GM12878 (cell line): ENCODE data around the gene ARHGAP15. TPM values are rescaled to one million over a fixed set of nuclear protein-coding genes. Genes with fewer than 3 reads are reported as not detected.

ENCODE experiments used
- ATF7 ChIP-seq: fragments of 450-650 bp; IDR thresholded peaks from 2 replicates; pipeline ENCODE4 v1.6.1; 2016; ENCODE audit warnings: low read depth, mild to moderate bottlenecking
- BCL11A ChIP-seq: IDR thresholded peaks from 2 replicates; pipeline ENCODE4 v1.6.1; 2011; ENCODE audit warnings: low read depth, low read length
- CEBPB ChIP-seq, 2 experiments: fragments of 150-350 bp in 1 of 2; IDR thresholded peaks; 2 replicates each; pipeline ENCODE4 v1.6.1; 2012 to 2014; ENCODE audit warnings: low read depth in 2 of 2, low read length in 2 of 2, borderline replicate concordance in 1 of 2, inconsistent platforms in 1 of 2
- ETV6 ChIP-seq, 2 experiments: fragments of 450-650 bp in 1 of 2; IDR thresholded peaks in 1 of 2; conservative IDR thresholded peaks in 1 of 2; 2 replicates each; pipeline ENCODE4 v1.6.1; 2014; ENCODE audit warnings: antibody characterized with exemption in 1 of 2, borderline replicate concordance in 1 of 2, low read depth in 1 of 2, mild to moderate bottlenecking in 1 of 2, moderate library complexity in 1 of 2
- FOS ChIP-seq: IDR thresholded peaks from 3 replicates; pipeline ENCODE4 v1.6.1; 2011; ENCODE audit warnings: borderline replicate concordance; ENCODE audit not compliant: insufficient read length; ENCODE audit errors: extremely low read depth
- NFIC ChIP-seq: IDR thresholded peaks from 2 replicates; pipeline ENCODE4 v1.6.1; 2012; ENCODE audit warnings: low read depth, mild to moderate bottlenecking, inconsistent platforms, low read length, moderate library complexity
- NFXL1 ChIP-seq: fragments of 450-650 bp; IDR thresholded peaks from 2 replicates; pipeline ENCODE4 v1.6.1; 2017; ENCODE audit warnings: antibody characterized with exemption, mild to moderate bottlenecking, borderline replicate concordance
- NR2F1 ChIP-seq: fragments of 450-650 bp; conservative IDR thresholded peaks from 2 replicates; pipeline ENCODE4 v1.6.1; 2017; ENCODE audit warnings: mild to moderate bottlenecking
- PRDM15 ChIP-seq: fragments of 450-650 bp; formaldehyde crosslinking; IDR thresholded peaks from 2 replicates; pipeline ENCODE4 v1.4.0; 2020; ENCODE audit warnings: mild to moderate bottlenecking, moderate library complexity
- SIN3A ChIP-seq: IDR thresholded peaks from 2 replicates; pipeline ENCODE4 v1.6.1; 2012; ENCODE audit warnings: low read depth, low read length, improper control_type of control experiment
- SREBF2 ChIP-seq: IDR thresholded peaks from 2 replicates; pipeline ENCODE4 v1.6.1; 2012; ENCODE audit warnings: mild to moderate bottlenecking, low read length
- TCF12 ChIP-seq: IDR thresholded peaks from 2 replicates; pipeline ENCODE4 v1.6.1; 2011; ENCODE audit warnings: low read depth, mild to moderate bottlenecking, low read length
- TCF7 ChIP-seq: IDR thresholded peaks from 2 replicates; pipeline ENCODE4 v1.6.1; 2014; ENCODE audit warnings: antibody characterized with exemption, borderline replicate concordance
- polyA plus RNA-seq, 11 experiments: library from polyadenylated mRNA; depleted of rRNA in 4 of 11; unstranded in 6 of 11; stranded (reverse) in 5 of 11; fragments of >200 nt; fragmentation: Nextera tagmentation in 4 of 11; fragmentation: Illumina TruSeq in 1 of 11; extraction: Ambion mirVana in 4 of 11; extraction: Trizol in 1 of 11; gene quantifications; 1 replicate in 1 of 11; 2 replicates in 10 of 11; pipeline versions ENCODE4 v1.2.1 to v1.2.3, GENCODE V29; 2011 to 2016; ENCODE audit warnings: inconsistent platforms in 2 of 11, missing spikeins in 2 of 11, low read depth in 1 of 11
- total RNA-seq, 4 experiments: library from RNA; depleted of rRNA in 3 of 4; stranded (reverse); fragments of >200 nt in 3 of 4; fragmentation: Illumina TruSeq in 1 of 4; extraction: Trizol in 1 of 4; gene quantifications; 2 replicates each; pipeline versions ENCODE4 v1.2.1 to v1.2.3, GENCODE V29; 2013 to 2021
- TF ChIP-seq, protein P1 (sequence below): fragments of 450-650 bp; IDR thresholded peaks from 2 replicates; pipeline ENCODE4 v1.6.1; 2016; ENCODE audit warnings: mild to moderate bottlenecking
- TF ChIP-seq, protein P2 (sequence below): IDR thresholded peaks from 2 replicates; pipeline ENCODE4 v1.6.1; 2012; ENCODE audit warnings: low read length, inconsistent platforms
- TF ChIP-seq, protein P3 (sequence below): fragments of 450-650 bp; IDR thresholded peaks from 2 replicates; pipeline ENCODE4 v1.6.1; 2018; ENCODE audit warnings: mild to moderate bottlenecking, low read depth, moderate library complexity; ENCODE audit not compliant: partially characterized antibody
- TF ChIP-seq, protein P4 (sequence below): fragments of 450-650 bp; IDR thresholded peaks from 2 replicates; pipeline ENCODE4 v1.6.1; 2017; ENCODE audit warnings: low read depth, mild to moderate bottlenecking, moderate library complexity

Gene ARHGAP15
- total and polyA plus RNA-seq, 10 of the 15 experiments (the other 5 are each of a cell fraction or from before 2014, with no cell fraction given): 38.0 to 92.6 (median 66.7) TPM

DNA sequence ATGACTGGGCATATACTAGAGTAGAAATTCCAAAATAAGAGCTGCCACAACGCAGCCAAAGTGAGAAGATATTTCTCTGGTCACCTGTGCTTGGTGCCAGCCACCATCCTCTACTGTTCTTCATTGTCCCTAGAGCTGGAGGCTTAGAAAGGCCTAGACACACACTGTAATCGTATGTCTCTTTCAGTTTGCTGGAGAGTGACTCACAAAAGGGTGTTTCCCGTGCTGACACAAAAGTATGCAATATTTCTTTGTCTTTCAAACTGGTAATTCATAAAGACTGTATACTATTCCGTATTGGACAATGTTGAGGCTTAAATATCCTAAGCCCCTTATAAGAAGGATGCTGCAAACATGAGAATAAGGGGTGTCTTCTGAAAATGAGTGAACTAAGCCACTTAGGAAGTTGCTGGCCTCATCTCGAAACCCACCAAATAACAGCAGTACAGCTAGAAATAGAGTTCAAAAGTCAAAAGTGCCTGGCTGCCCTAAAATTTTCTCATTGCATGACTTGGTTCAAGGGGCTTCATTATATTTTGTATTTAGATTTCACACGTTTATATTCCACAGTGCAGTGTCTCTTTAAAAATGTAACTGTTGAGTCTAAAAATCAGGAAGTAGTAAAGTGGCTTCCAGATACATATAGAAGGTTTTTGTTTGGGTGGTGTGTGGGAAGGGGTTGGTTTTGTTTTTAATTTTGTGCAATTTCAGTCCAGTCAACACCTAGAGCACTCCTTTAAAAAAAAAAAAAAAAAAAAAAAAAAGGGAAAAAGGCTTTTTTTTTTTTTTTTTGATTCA is 601.1 kb downstream of the ARHGAP15 start (continued):
- TF ChIP-seq CEBPB (IDR thresholded peaks at IDR 0.05; ENCODE audit: borderline replicate concordance in 1 of 2, low read depth in 2 of 2, low read length in 2 of 2) (0 out of 4 replicates have a peak, but pooled peaks of 1 of the 2 experiments have one; percentile 19), ETV6 (conservative IDR thresholded peaks at IDR 0.05 in 1 of 2, IDR thresholded peaks at IDR 0.05 in 1 of 2; ENCODE audit: borderline replicate concordance in 1 of 2, low read depth in 1 of 2) (peak in 1 of 2 experiments; percentile 51; a peak in 1 of 4 replicates), NFIC (peak; percentile 80), SREBF2 (no peak), BCL11A (no peak), PRDM15 (CRISPR knock-in tag) (no peak), NR2F1 (peak; percentile 32; the same call in 1 of the 2 replicates), TCF12 (no peak), TCF7 (no peak), ATF7 (no peak), FOS (no peak), NFXL1 (no peak), SIN3A (no peak)
- TF ChIP-seq, protein P1, sequence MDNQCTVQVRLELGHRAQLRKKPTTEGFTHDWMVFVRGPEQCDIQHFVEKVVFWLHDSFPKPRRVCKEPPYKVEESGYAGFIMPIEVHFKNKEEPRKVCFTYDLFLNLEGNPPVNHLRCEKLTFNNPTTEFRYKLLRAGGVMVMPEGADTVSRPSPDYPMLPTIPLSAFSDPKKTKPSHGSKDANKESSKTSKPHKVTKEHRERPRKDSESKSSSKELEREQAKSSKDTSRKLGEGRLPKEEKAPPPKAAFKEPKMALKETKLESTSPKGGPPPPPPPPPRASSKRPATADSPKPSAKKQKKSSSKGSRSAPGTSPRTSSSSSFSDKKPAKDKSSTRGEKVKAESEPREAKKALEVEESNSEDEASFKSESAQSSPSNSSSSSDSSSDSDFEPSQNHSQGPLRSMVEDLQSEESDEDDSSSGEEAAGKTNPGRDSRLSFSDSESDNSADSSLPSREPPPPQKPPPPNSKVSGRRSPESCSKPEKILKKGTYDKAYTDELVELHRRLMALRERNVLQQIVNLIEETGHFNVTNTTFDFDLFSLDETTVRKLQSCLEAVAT: no peak
- TF ChIP-seq, protein P2, sequence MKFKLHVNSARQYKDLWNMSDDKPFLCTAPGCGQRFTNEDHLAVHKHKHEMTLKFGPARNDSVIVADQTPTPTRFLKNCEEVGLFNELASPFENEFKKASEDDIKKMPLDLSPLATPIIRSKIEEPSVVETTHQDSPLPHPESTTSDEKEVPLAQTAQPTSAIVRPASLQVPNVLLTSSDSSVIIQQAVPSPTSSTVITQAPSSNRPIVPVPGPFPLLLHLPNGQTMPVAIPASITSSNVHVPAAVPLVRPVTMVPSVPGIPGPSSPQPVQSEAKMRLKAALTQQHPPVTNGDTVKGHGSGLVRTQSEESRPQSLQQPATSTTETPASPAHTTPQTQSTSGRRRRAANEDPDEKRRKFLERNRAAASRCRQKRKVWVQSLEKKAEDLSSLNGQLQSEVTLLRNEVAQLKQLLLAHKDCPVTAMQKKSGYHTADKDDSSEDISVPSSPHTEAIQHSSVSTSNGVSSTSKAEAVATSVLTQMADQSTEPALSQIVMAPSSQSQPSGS: peak; percentile 55; the same call in 1 of the 2 replicates
- TF ChIP-seq, protein P3, sequence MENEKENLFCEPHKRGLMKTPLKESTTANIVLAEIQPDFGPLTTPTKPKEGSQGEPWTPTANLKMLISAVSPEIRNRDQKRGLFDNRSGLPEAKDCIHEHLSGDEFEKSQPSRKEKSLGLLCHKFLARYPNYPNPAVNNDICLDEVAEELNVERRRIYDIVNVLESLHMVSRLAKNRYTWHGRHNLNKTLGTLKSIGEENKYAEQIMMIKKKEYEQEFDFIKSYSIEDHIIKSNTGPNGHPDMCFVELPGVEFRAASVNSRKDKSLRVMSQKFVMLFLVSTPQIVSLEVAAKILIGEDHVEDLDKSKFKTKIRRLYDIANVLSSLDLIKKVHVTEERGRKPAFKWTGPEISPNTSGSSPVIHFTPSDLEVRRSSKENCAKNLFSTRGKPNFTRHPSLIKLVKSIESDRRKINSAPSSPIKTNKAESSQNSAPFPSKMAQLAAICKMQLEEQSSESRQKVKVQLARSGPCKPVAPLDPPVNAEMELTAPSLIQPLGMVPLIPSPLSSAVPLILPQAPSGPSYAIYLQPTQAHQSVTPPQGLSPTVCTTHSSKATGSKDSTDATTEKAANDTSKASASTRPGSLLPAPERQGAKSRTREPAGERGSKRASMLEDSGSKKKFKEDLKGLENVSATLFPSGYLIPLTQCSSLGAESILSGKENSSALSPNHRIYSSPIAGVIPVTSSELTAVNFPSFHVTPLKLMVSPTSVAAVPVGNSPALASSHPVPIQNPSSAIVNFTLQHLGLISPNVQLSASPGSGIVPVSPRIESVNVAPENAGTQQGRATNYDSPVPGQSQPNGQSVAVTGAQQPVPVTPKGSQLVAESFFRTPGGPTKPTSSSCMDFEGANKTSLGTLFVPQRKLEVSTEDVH: no peak
- TF ChIP-seq, protein P4, sequence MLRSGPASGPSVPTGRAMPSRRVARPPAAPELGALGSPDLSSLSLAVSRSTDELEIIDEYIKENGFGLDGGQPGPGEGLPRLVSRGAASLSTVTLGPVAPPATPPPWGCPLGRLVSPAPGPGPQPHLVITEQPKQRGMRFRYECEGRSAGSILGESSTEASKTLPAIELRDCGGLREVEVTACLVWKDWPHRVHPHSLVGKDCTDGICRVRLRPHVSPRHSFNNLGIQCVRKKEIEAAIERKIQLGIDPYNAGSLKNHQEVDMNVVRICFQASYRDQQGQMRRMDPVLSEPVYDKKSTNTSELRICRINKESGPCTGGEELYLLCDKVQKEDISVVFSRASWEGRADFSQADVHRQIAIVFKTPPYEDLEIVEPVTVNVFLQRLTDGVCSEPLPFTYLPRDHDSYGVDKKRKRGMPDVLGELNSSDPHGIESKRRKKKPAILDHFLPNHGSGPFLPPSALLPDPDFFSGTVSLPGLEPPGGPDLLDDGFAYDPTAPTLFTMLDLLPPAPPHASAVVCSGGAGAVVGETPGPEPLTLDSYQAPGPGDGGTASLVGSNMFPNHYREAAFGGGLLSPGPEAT: 0 out of 2 replicates have a peak, but pooled peaks have one; percentile 19
